Thoracic aorta (tissue), 2 donors: ENCODE measurements around the gene UQCC5. TPM values are rescaled to one million over a fixed set of nuclear protein-coding genes. Genes with fewer than 3 reads are reported as not detected.

Experiments
- ATAC-seq: fragments of 150-250 bp; one replicate; pipeline ENCODE4 v1.8.0; 2017; ENCODE audit warnings: low read depth; ENCODE audit not compliant: insufficient number of reproducible peaks, low FRiP score
- DNase-seq: peaks from one replicate; pipeline ENCODE4 v3.0.0-alpha.2; 2020; ENCODE audit warnings: low spot score
- H3K27ac ChIP-seq, 2 donors: fragments of 200-600 bp; sonication (generic); 1 replicate in 1 of 2; 2 replicates in 1 of 2; pipeline ENCODE4 v1.5.1; 2016; ENCODE audit warnings: mild to moderate bottlenecking in 2 of 2, moderate library complexity in 2 of 2
- H3K27me3 ChIP-seq: fragments of 200-600 bp; sonication (generic); replicated peaks from 2 replicates; pipeline ENCODE4 v1.6.0; 2016; ENCODE audit warnings: mild to moderate bottlenecking; ENCODE audit not compliant: insufficient read depth
- H3K36me3 ChIP-seq: fragments of 200-600 bp; sonication (generic); one replicate; pipeline ENCODE4 v1.5.1; 2016
- H3K4me1 ChIP-seq, 2 donors: fragments of 200-600 bp; sonication (generic); 1 replicate in 1 of 2; 2 replicates in 1 of 2; pipeline versions ENCODE4 v1.5.1 to v1.6.0; 2016; ENCODE audit warnings: low read depth in 2 of 2, mild to moderate bottlenecking in 1 of 2; ENCODE audit not compliant: control insufficient read depth in 1 of 2
- H3K4me3 ChIP-seq: fragments of 200-600 bp; sonication (generic); 2 replicates; pipeline ENCODE4 v1.5.1; 2016; ENCODE audit warnings: mild to moderate bottlenecking
- H3K9me3 ChIP-seq: fragments of 200-600 bp; sonication (generic); 2 replicates; pipeline ENCODE4 v1.5.1; 2016
- CTCF ChIP-seq: fragments of 200-600 bp; sonication (generic); IDR thresholded peaks from one replicate; pipeline ENCODE4 v1.5.1; 2019; ENCODE audit warnings: antibody characterized with exemption
- total RNA-seq, 2 donors: library from RNA; depleted of rRNA; stranded (reverse); fragments of >200 nt; gene quantifications; one replicate each; pipeline versions ENCODE4 v1.1.0 to v1.2.3, GENCODE V29; 2016

UQCC5 gene
- total RNA-seq, 2 donors from 2014 or later, result 0.95 to 8.7 TPM

- Histone ChIP-seq H3K9me3 (no peaks in the 10 kb centered on the region), H3K27ac (no peak overlapping the region), H3K4me3 (no peak overlapping the region), H3K27me3 (no peaks in the 10 kb centered on the region), H3K36me3 (peaks cover 7% of the 10 kb centered on the region), H3K4me1 (peaks cover 10 to 38% of the 10 kb centered on the region in 2 donors)
- DNase-seq (no peak), ATAC-seq (no peak)
- TF ChIP-seq CTCF, result no peak
Measured at GRCh38 chr3:52527039-52527731, 9.2 kb upstream of the UQCC5 start.

DNA sequence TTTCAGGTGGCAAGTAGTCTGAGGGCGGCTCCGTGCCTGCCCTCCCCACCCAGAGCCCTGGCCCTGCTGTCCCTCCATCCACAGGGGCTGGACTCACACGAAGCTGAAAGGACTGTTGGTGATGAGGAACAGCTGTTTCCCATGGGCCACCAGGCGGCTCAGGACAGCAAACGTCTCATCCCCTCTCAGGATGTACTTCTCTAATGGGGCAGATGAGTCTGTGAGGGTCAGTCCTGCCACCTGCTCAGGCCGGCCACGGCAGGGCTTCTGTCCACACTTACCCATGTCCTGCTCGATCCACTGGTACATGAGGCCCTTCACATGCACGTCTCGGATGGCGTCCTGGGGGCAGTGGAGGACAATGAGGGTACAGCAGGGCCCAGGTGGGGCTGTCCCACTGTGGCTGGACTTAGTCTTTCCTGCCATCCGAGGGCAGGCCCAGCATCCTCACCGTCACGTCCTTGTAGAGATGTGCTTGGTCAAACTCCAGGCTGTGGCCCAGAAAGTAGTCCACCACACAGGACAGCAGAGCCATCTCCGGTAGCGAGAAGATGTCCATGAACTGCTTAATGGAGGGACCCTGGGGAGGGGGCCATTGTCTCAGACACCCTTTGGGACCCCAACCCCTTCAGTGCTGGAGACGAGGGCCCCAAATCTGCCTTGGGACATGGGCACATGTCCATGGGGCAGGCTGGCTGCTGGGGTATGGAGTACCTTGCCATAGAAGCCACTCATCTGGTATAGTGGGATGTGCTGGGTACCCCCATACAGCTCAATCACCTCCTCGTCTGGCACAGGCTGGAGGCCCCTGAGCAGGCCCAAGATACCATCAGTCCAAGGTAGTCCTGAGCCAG, 8.4 kb upstream of the UQCC5 start:
- DNase-seq, result no peak
- Histone ChIP-seq H3K4me1 (peaks cover 10 to 46% of the 10 kb centered on the region in 2 donors), H3K36me3 (peaks cover 7% of the 10 kb centered on the region), H3K27ac (no peak overlapping the region), H3K9me3 (no peaks in the 10 kb centered on the region), H3K4me3 (no peak overlapping the region), H3K27me3 (no peaks in the 10 kb centered on the region)
- ATAC-seq, result no peak
- TF ChIP-seq CTCF, result no peak

- no peak for DNase-seq
- Histone ChIP-seq H3K4me1 (peaks cover 10 to 49% of the 10 kb centered on the region in 2 donors), H3K27ac (no peak overlapping the region)
Measured at GRCh38 chr3:52528586-52529375, 7.6 kb upstream of the UQCC5 start.

DNA sequence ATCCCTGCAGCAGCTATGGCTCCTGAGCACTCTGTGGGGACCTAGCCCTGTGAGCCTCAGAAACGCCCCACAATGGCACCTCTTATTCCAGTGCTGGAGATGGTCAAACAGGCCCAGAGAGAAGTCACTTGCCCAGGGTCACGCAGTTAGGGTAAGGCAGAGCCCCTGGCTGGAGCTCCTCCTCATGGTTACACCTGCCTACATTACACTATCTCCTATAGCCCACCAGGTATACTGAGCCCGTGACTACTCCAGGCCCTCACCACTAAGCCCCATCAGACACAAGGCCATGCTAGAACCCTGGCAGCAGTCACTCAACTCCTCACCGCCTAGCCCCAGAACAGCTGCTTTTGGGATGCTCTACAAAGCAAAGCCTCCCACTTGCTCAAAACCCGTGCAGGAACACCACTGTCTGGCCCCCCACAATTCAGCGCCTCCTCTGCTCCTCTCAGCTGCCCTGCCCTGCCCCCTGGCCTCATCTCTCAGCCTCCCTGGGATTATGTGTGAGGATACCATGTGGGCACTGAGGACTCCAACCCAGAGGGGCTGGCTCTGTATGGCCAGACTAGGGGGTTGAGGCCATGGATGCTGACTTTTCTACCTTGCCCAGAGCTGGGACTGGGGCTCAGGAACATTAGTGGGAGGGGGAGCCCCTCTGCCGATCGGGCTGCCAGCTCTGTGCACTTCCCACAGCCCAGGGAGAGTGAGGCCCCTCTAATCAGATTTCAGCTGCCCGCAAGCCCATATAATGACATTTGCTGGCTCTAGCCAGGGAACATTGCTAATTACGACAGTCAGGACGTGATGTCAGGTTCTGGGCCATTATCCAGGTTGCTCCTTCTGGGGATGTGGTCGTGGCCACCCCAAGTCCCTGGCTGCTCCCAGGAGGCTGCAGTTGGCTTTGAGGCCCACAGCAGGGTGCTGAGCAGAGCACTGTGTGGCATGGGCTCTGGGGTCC, 6.8 kb upstream of the UQCC5 start:
- Histone ChIP-seq H3K9me3 (no peaks in the 10 kb centered on the region), H3K4me1 (peaks cover 14 to 53% of the 10 kb centered on the region in 2 donors), H3K4me3 (no peak overlapping the region), H3K36me3 (peaks cover 7% of the 10 kb centered on the region), H3K27me3 (no peaks in the 10 kb centered on the region), H3K27ac (peak overlapping the region; percentile 53 to 79)
- no peak for DNase-seq
- TF ChIP-seq CTCF, result no peak
- ATAC-seq, result no peak

More at GRCh38 chr3:52528586-52529375, 7.6 kb upstream of the UQCC5 start:
- no peaks in the 10 kb centered on the region for H3K27me3 ChIP-seq
- ATAC-seq, result no peak
- TF ChIP-seq CTCF, result no peak
- no peaks in the 10 kb centered on the region for H3K9me3 ChIP-seq
- no peak overlapping the region for H3K4me3 ChIP-seq
- H3K36me3 ChIP-seq, result peaks cover 7% of the 10 kb centered on the region
